Esophagus squamous epithelium (tissue), 5 donors: ENCODE data around the gene NELL1. TPM values are rescaled to one million over a fixed set of nuclear protein-coding genes. Genes with fewer than 3 reads are reported as not detected.

Source experiments
- DNase-seq: peaks from one replicate; lab custom pipeline; 2025; lab: John Stamatoyannopoulos, UW
- H3K27ac ChIP-seq, 4 donors: fragments of 200-600 bp; sonication (generic); one replicate each; pipeline ENCODE4 v1.5.1; 2016 to 2019; ENCODE audit warnings: mild to moderate bottlenecking in 1 of 4
- H3K27me3 ChIP-seq, 4 donors: fragments of 200-600 bp; sonication (generic); 1 replicate in 3 of 4; 2 replicates in 1 of 4; pipeline versions ENCODE4 v1.5.1 to v1.6.0; 2017 to 2021; ENCODE audit warnings: antibody characterized with exemption in 1 of 4
- H3K36me3 ChIP-seq, 3 donors: fragments of 200-600 bp; sonication (generic); one replicate each; pipeline ENCODE4 v1.5.1; 2016 to 2019
- H3K4me1 ChIP-seq, 3 donors: fragments of 200-600 bp; sonication (generic); one replicate each; pipeline ENCODE4 v1.5.1; 2017 to 2019
- H3K4me3 ChIP-seq, 4 donors: fragments of 200-600 bp; sonication (generic); 1 replicate in 3 of 4; 2 replicates in 1 of 4; pipeline ENCODE4 v1.5.1; 2016 to 2019; ENCODE audit warnings: mild to moderate bottlenecking in 2 of 4, moderate library complexity in 1 of 4
- H3K9me3 ChIP-seq, 3 donors: fragments of 200-600 bp; sonication (generic); one replicate each; pipeline ENCODE4 v1.5.1; 2016 to 2019
- POLR2A ChIP-seq, 4 donors: fragments of 450-650 bp; IDR thresholded peaks; one replicate each; pipeline ENCODE4 v1.6.1; 2017; ENCODE audit warnings: antibody characterized with exemption in 4 of 4, mild to moderate bottlenecking in 4 of 4, moderate library complexity in 3 of 4
- WGBS, 2 donors: methylation state at CpG; one replicate each; pipeline ENCODE4 v1.1.5; 2018; 5-methylcytosine and 5-hydroxymethylcytosine counted together
- intact Hi-C: fragments of 100-400 bp; cut with DNase I; formaldehyde crosslinking; loops from one replicate; pipeline ENCODE4 v1.15.0; 2022
- total RNA-seq, 4 donors: library from RNA; depleted of rRNA; stranded (reverse); fragments of >200 nt; gene quantifications; one replicate each; pipeline ENCODE4 v1.1.0, GENCODE V29; 2016
- TF ChIP-seq, protein P1 (sequence below), 6 experiments: fragments of 450-650 bp in 4 of 6; fragments of 200-600 bp in 2 of 6; sonication (generic) in 2 of 6; IDR thresholded peaks; one replicate each; pipeline ENCODE4 v1.5.1; 2016 to 2019; ENCODE audit warnings: antibody characterized with exemption in 6 of 6, mild to moderate bottlenecking in 4 of 6, moderate library complexity in 4 of 6
- donor health status: DM: yes; HTN: yes; CAD: no.

NELL1 gene
- total RNA-seq, 4 donors from 2014 or later, result 1.5 TPM; not detected in 3

DNA sequence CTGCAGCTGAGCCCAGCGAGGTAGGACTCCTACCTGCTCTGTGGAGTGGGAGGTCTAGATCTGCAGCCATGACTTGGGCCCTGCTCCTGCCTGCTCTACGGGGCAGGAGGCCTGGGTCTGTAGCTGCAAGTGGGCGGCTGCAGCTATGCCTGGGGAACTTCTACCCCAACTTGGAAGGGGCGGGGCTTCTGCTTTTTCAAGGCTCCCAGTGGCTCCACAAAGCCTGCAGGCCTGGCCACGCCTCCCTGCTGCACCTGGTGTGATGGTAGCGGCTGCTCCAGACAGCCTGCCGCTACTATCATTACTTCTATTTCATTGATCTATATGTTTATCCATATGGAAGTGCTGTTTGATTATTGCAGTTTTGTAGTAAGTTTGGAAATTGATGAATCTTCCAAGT is 121.2 kb downstream of the NELL1 start:
- no peaks in the 10 kb centered on the region for H3K36me3 ChIP-seq
- no peak overlapping the region for H3K4me3 ChIP-seq
- no peak overlapping the region for H3K27ac ChIP-seq
- WGBS, 2 donors, result 73 to 75% methylated on average over 3 to 6 of the region's 7 CpGs
- intact Hi-C loops, result no loop called here
- no peak for DNase-seq
- TF ChIP-seq, protein P1, sequence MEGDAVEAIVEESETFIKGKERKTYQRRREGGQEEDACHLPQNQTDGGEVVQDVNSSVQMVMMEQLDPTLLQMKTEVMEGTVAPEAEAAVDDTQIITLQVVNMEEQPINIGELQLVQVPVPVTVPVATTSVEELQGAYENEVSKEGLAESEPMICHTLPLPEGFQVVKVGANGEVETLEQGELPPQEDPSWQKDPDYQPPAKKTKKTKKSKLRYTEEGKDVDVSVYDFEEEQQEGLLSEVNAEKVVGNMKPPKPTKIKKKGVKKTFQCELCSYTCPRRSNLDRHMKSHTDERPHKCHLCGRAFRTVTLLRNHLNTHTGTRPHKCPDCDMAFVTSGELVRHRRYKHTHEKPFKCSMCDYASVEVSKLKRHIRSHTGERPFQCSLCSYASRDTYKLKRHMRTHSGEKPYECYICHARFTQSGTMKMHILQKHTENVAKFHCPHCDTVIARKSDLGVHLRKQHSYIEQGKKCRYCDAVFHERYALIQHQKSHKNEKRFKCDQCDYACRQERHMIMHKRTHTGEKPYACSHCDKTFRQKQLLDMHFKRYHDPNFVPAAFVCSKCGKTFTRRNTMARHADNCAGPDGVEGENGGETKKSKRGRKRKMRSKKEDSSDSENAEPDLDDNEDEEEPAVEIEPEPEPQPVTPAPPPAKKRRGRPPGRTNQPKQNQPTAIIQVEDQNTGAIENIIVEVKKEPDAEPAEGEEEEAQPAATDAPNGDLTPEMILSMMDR (IDR thresholded peaks at IDR 0.05), result no peak
- TF ChIP-seq POLR2A (IDR thresholded peaks at IDR 0.05), result no peak
- no peaks in the 10 kb centered on the region for H3K9me3 ChIP-seq
- no peaks in the 10 kb centered on the region for H3K4me1 ChIP-seq
- H3K27me3 ChIP-seq, result no peaks in the 10 kb centered on the region

DNA sequence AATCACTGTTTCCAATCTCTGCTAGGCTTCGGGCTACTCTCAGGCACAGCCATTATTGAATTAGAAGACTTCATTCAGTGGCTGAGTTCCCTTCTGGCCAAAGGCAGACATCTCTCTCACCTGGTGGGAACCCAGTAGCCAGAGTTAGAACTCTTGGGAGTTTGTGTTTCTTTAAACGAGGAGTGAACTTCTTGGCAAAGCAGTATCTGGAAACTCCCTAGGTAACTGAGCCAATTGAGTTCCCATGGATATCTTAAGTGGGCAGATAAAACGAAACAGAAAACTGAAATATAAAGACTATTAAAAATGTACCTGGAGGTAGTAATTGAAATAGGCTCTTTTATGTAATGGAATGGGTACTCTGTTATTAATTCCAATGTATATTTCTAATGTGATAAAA is 125.6 kb downstream of the NELL1 start:
- Histone ChIP-seq H3K4me3 (no peak overlapping the region), H3K36me3 (no peaks in the 10 kb centered on the region), H3K4me1 (no peaks in the 10 kb centered on the region), H3K27me3 (no peaks in the 10 kb centered on the region), H3K27ac (no peak overlapping the region), H3K9me3 (no peaks in the 10 kb centered on the region)
- intact Hi-C loops, result no loop called here
- no peak for DNase-seq
- no peak for TF ChIP-seq POLR2A (IDR thresholded peaks at IDR 0.05)
- TF ChIP-seq, protein P1 (IDR thresholded peaks at IDR 0.05), result no peak
- WGBS, 2 donors, result 40 to 42% methylated on average over 3 of the region's 3 CpGs

DNA sequence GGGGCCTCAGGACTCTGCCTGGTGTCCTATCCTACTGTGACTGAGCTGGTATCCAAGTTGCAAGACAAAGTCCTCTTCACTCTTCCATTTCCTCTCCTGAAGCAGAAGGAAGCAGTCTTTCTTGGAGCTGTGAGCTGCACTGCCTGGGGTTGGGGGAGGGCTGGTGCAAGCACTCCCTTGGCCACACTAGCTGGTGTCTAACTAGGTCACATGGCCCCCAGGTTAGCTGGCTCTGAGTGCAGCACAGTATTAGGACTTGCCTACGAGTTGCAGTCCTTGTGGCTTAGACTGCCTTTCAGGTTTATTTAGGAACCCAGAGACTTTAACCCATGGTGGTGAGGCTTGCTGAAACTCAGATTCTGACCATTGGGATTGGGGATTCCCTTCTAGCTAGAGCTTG is 138.9 kb downstream of the NELL1 start:
- Histone ChIP-seq H3K27ac (no peak overlapping the region), H3K36me3 (no peaks in the 10 kb centered on the region), H3K9me3 (no peaks in the 10 kb centered on the region), H3K4me3 (no peak overlapping the region), H3K27me3 (no peaks in the 10 kb centered on the region), H3K4me1 (no peaks in the 10 kb centered on the region)
- no peak for DNase-seq
- WGBS, 2 donors, result 14% methylated on average over 1 of the region's 1 CpG; no CpG with 5 or more reads in 1 of the 2 donors
- no peak for TF ChIP-seq POLR2A (IDR thresholded peaks at IDR 0.05)
- TF ChIP-seq, protein P1 (IDR thresholded peaks at IDR 0.05), result no peak
- intact Hi-C loops, result no loop called here

DNA sequence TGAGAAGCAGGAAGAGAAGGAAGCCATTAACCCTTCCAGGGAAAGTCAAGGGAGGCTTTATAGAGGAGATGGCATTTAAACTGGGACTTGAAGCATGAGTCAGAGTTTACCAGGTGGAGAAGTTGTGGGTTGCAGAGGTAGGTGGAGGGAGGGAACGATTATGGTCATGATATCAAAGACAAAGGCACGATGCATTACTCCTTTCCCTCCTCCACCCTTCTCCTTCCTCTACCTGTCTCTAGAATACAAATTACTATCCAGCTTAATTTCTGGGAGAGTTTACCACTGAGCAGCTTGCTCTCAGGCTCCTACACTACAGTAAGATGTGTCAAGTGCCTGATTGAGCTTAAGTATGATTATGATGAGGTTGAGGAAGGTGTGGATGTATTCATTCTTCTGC is 151.7 kb downstream of the NELL1 start:
- no peaks in the 10 kb centered on the region for H3K4me1 ChIP-seq
- no peak for DNase-seq
- no peak overlapping the region for H3K27ac ChIP-seq
- H3K27me3 ChIP-seq, result no peaks in the 10 kb centered on the region
- intact Hi-C loops, result no loop called here
- no peaks in the 10 kb centered on the region for H3K36me3 ChIP-seq
- WGBS, 2 donors, result 79% methylated on average over 2 of the region's 2 CpGs
- no peaks in the 10 kb centered on the region for H3K9me3 ChIP-seq
- TF ChIP-seq, protein P1 (IDR thresholded peaks at IDR 0.05), result no peak
- TF ChIP-seq POLR2A (IDR thresholded peaks at IDR 0.05), result no peak
- H3K4me3 ChIP-seq, result no peak overlapping the region

DNA sequence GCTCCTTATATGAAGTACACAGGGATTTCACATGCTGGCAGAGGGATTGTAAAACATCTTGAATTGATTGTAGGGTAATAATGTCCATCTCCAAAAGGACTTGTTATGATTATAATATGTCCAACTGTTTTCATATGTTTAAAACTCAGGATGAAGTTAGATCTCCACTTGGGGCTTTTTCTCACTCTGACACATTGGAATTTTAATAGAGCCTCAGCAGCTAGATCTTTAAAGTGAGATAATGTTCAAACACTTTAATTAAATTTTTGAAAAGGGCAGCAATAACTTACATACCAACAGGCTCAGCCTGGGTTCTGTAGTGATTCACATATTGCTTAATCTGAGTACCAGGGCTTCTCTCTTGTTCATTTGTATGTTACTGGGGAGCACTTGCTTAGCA is 152.1 kb downstream of the NELL1 start:
- no peak overlapping the region for H3K27ac ChIP-seq
- no peaks in the 10 kb centered on the region for H3K4me1 ChIP-seq
- TF ChIP-seq POLR2A (IDR thresholded peaks at IDR 0.05), result no peak
- TF ChIP-seq, protein P1 (IDR thresholded peaks at IDR 0.05), result no peak
- no peak overlapping the region for H3K4me3 ChIP-seq
- H3K36me3 ChIP-seq, result no peaks in the 10 kb centered on the region
- H3K9me3 ChIP-seq, result no peaks in the 10 kb centered on the region
- H3K27me3 ChIP-seq, result no peaks in the 10 kb centered on the region
- intact Hi-C loops, result no loop called here
- DNase-seq, result no peak
